Vagina (tissue), 2 donors: ENCODE results near the gene SAMHD1.
"Not testable (repeated sequence)": the region's sequence is repeated elsewhere in the genome, so short reads cannot be mapped to it uniquely, and the experiment has no call there.

Experiments
- CTCF ChIP-seq, 3 experiments: fragments of 450-650 bp in 2 of 3; fragments of 200-600 bp in 1 of 3; sonication (generic) in 1 of 3; IDR thresholded peaks; one replicate each; pipeline ENCODE4 v1.5.1; 2017 to 2019; ENCODE audit warnings: antibody characterized with exemption in 3 of 3, mild to moderate bottlenecking in 2 of 3, moderate library complexity in 2 of 3
- POLR2A ChIP-seq, 2 donors: fragments of 450-650 bp; IDR thresholded peaks; one replicate each; pipeline ENCODE4 v1.6.1; 2017; ENCODE audit warnings: antibody characterized with exemption in 2 of 2, mild to moderate bottlenecking in 2 of 2, moderate library complexity in 2 of 2
- POLR2AphosphoS5 ChIP-seq, 2 donors: sonication (generic); formaldehyde crosslinking; IDR thresholded peaks; one replicate each; pipeline ENCODE4 v1.9.0; 2017; ENCODE audit warnings: antibody characterized with exemption in 2 of 2, mild to moderate bottlenecking in 2 of 2, low read depth in 1 of 2; ENCODE audit not compliant: insufficient read depth in 1 of 2

- not testable (repeated sequence) for TF ChIP-seq POLR2A (IDR thresholded peaks at IDR 0.05); CTCF (IDR thresholded peaks at IDR 0.05); POLR2AphosphoS5 (IDR thresholded peaks at IDR 0.05; ENCODE audit: insufficient read depth in 1 of 2, low read depth in 1 of 2)
These were observed 48.7 kb upstream of the SAMHD1 start for GRCh38 chr20:37000171-37000570.
